ENCODE results near the gene MPHOSPH10.
"Not testable (repeated sequence)": the region's sequence is repeated elsewhere in the genome, so short reads cannot be mapped to it uniquely, and the experiment has no call there.

The MPHOSPH10 gene

GRCh38 chr2:71173096-71173495, 42.7 kb downstream of the MPHOSPH10 start:
- DNase-seq (ENCODE audit: low read depth in 2 of 2), result no peak

GRCh38 chr2:71174207-71174606, 43.8 kb downstream of the MPHOSPH10 start:
- no peak for DNase-seq (ENCODE audit: low read depth in 2 of 2)

GRCh38 chr2:71178836-71179235, 48.4 kb downstream of the MPHOSPH10 start:
- DNase-seq (ENCODE audit: low read depth in 2 of 2), result not testable (repeated sequence)

- no peak for DNase-seq (ENCODE audit: low read depth in 2 of 2)
These were observed 50.9 kb downstream of the MPHOSPH10 start for GRCh38 chr2:71181316-71181715.

- DNase-seq (ENCODE audit: low read depth in 2 of 2), result not testable (repeated sequence)
These were observed 53.1 kb downstream of the MPHOSPH10 start for GRCh38 chr2:71183306-71184115.

GRCh38 chr2:71186973-71187372, 56.5 kb downstream of the MPHOSPH10 start:
- DNase-seq (ENCODE audit: low read depth in 2 of 2), result no peak

- DNase-seq (ENCODE audit: low read depth in 2 of 2), result no peak
These were observed 57.2 kb downstream of the MPHOSPH10 start for GRCh38 chr2:71187589-71187988.

GRCh38 chr2:71190656-71191569, 60.5 kb downstream of the MPHOSPH10 start:
- DNase-seq (ENCODE audit: low read depth in 2 of 2), result no peak

- no peak for DNase-seq (ENCODE audit: low read depth in 2 of 2)
These were observed 61.1 kb downstream of the MPHOSPH10 start for GRCh38 chr2:71191570-71191943.
